HG03280 (cell line): ENCODE results near the gene ECT2L.
"Not testable (repeated sequence)": the region's sequence is repeated elsewhere in the genome, so short reads cannot be mapped to it uniquely, and the experiment has no call there.

ENCODE experiments used
- ATAC-seq: cut with Tn5 transposase; IDR thresholded peaks from one replicate; pipeline ENCODE4 v1.9.1; 2021; ENCODE audit warnings: mild to moderate bottlenecking, moderate library complexity; ENCODE audit not compliant: unreplicated experiment

Gene ECT2L

DNA sequence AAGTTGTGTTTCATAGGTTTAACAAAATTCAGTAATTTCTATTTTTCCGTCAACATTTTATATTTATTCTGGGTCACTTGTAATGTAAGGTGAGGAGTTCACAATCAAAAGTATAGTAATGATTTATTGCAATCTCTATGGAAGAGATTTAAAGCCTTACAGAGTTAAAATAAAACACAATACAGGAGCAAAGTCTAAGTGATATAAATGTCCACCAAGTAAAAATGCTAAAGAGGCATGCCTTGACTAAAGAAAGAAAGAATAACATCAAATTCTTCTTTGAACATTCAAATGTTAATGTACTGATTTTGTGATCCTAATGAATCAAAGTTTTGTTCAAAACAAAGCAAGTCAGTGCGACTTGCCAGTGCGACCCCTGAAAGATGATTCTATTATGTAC, 130.7 kb downstream of the ECT2L start:
- no peak for ATAC-seq

DNA sequence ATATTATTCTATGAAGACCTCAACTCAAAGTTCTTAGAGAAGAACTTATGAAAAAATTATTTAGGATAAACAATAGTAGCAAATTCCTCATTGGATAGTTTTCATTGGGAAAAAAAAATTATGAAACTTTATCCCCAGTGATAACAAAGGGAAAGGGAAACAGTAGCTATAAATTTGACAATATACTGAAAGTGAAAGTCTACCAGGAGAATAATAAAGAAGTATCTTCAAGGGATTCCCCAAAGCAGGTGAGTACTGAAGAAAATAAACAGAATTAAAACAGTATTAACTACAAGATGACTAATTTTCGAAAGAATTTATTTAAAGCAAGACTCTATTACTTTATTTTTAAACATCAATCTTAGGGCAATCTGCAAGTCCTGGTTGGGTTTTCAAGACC, 135.8 kb downstream of the ECT2L start:
- no peak for ATAC-seq

GRCh38 chr6:138936873-138937272, 141.0 kb downstream of the ECT2L start:
- ATAC-seq, result not testable (repeated sequence)

GRCh38 chr6:138943089-138943625, 147.3 kb downstream of the ECT2L start:
- ATAC-seq, result no peak

- no peak for ATAC-seq
Measured at GRCh38 chr6:138944412-138944811, 148.5 kb downstream of the ECT2L start.

- ATAC-seq, result no peak
Measured at GRCh38 chr6:138945354-138945753, 149.5 kb downstream of the ECT2L start.

DNA sequence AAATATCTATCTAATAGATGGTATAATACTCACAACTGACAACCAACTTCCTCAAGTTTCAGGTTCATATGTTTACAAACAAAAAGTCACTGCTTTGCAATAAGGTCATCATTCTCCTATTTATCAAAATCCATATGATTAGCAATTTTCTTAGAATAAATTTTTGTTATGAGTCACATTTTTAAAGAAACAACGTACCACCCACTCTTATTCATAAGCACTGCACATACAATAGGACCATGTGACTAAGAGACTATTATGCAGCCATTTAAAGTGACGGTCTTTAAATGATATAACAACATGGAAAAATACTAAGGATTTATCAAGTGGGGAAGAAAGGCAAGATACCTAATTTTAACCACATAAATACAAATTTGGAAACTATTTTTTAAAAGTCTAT, 152.1 kb downstream of the ECT2L start:
- ATAC-seq, result no peak

DNA sequence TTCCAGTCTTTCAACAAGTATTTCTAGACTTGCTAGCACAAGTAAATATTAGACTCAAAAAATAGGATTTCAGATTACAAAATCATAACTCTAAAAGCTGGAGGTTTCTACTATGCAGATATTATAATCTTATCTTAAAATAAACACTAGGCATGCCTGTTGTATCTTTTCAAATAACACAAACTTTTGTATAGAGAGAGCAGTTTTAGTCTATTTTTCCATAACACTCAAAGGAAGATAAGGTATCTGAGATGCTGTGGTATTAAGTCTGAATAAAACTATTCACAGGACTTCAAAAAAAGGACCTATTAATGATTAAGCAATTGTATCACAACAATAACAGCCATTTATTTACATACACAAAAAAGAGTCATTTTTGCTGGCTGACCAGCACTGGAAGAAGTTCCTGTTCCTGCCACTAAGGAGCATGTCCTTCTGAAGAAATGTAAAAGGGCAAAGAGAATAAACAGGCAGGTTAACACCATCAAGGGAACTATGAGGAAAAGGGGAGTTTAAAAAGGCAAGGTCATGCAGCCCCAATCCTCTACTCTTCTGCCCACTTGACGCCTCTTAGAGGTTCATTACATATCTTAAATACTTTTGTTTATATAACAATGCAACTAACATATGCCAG, 152.8 kb downstream of the ECT2L start:
- ATAC-seq, result no peak

DNA sequence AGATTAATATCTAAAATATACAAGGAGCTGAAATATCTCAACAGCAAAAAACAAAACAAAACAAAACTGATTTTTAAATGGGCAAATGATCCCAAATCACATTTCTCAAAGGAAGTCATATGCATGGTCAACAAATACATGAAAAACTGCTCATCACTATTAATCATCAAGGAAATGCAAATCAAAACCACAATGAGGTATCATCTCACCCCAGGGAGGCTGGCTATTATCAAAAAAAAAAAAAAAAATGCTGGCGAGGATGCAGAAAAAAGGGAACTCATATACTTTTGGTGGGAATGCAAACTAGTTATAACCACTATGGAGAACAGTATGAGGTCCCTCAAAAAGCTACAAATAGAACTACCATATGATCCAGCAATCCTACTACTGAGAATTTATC, 157.6 kb downstream of the ECT2L start:
- ATAC-seq, result no peak
